ENCODE data around the gene KRT17.
A peak's percentile ranks its signal among the peaks of the same experiment; 100 is the strongest.
"Not testable (repeated sequence)": the region's sequence is repeated elsewhere in the genome, so short reads cannot be mapped to it uniquely, and the experiment has no call there.

KRT17 gene

DNA sequence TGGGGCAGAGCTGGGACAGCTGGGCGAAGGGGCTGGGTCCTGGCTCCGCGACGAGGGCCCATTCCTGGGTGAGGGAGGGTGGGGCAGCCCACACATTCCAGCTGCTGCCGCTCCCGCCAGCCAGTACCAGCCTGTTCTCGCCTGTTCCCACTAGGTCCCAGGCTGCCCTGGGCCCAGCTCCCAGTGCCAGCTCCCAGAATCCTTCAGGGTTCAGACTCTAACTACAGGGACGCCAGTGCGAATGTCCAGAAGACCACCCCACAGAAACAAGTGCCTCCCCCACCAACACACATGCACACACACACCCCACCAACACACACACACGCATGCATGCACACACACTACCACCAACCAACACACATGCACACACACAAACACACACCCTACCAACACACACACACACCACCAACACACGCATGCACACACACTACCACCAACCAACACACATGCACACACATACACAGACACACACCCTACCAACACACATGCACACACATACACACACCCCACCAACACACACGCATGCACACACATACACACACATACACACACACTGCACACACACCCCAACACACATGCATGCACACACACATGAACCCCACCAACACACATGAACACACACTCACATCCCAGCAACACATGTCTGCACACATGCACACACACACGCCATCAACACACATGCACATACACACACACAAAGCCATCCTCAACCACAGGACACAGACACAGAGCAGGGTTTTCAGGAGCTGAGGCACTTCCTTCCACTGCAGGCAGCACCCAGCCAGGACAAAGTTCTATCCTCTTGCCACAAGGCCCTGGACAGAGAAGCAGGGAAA lies 27.5 kb upstream of the KRT17 start:
- H3K9me3 ChIP-seq (replicated peaks; ENCODE audit: low read length): no peaks in the 10 kb centered on the region
- no peak overlapping the region for H3K4me3 ChIP-seq (ENCODE audit: low read length)
- H3K27me3 ChIP-seq (ENCODE audit: control insufficient read depth, insufficient read depth, low read length): no peaks in the 10 kb centered on the region
- H3K36me3 ChIP-seq (ENCODE audit: insufficient read depth, low read length): no peaks in the 10 kb centered on the region
- H3K4me2 ChIP-seq (ENCODE audit: low read length): peak overlapping the region; percentile 39
- H3K4me1 ChIP-seq (ENCODE audit: control insufficient read depth, insufficient read depth, low read length): peaks cover 21% of the 10 kb centered on the region
- H3K9ac ChIP-seq (ENCODE audit: low read depth, low read length): peak overlapping the region; percentile 70

- no peaks in the 10 kb centered on the region for H3K36me3 ChIP-seq (ENCODE audit: insufficient read depth, low read length)
- peak overlapping the region; percentile 39 for H3K4me2 ChIP-seq (ENCODE audit: low read length)
- H3K27me3 ChIP-seq (ENCODE audit: control insufficient read depth, insufficient read depth, low read length): no peaks in the 10 kb centered on the region
- H3K4me3 ChIP-seq (ENCODE audit: low read length): no peak overlapping the region
- H3K4me1 ChIP-seq (ENCODE audit: control insufficient read depth, insufficient read depth, low read length): peaks cover 22% of the 10 kb centered on the region
- H3K9ac ChIP-seq (ENCODE audit: low read depth, low read length): peak overlapping the region; percentile 70
- no peaks in the 10 kb centered on the region for H3K9me3 ChIP-seq (replicated peaks; ENCODE audit: low read length)
These were observed 26.6 kb upstream of the KRT17 start for GRCh38 chr17:41650794-41651624.

DNA sequence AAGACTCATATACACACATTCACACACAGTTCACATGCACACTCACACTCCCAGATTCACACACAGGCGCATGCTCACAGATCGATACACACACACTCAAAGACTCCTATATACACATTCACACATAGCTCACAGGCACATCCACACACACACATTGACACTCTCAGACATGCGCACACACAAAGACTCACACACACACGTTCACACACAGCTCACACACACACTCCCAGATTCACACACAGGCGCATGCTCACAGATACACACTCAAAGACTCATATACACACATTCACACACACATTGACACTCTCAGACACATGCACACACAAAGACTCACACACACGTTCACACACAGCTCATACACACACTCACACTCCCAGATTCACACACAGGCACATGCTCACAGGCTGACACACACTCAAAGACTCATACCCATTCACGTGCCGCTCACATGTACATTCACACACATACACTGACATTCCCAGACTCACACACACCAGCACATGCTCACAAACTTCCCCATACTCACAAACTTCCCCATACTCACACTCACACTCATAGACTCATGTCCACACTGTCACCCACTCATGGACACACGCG lies 25.6 kb upstream of the KRT17 start:
- Histone ChIP-seq H3K4me1 (ENCODE audit: control insufficient read depth, insufficient read depth, low read length) (peaks cover 29% of the 10 kb centered on the region), H3K9ac (ENCODE audit: low read depth, low read length) (no peak overlapping the region), H3K9me3 (replicated peaks; ENCODE audit: low read length) (no peaks in the 10 kb centered on the region)

DNA sequence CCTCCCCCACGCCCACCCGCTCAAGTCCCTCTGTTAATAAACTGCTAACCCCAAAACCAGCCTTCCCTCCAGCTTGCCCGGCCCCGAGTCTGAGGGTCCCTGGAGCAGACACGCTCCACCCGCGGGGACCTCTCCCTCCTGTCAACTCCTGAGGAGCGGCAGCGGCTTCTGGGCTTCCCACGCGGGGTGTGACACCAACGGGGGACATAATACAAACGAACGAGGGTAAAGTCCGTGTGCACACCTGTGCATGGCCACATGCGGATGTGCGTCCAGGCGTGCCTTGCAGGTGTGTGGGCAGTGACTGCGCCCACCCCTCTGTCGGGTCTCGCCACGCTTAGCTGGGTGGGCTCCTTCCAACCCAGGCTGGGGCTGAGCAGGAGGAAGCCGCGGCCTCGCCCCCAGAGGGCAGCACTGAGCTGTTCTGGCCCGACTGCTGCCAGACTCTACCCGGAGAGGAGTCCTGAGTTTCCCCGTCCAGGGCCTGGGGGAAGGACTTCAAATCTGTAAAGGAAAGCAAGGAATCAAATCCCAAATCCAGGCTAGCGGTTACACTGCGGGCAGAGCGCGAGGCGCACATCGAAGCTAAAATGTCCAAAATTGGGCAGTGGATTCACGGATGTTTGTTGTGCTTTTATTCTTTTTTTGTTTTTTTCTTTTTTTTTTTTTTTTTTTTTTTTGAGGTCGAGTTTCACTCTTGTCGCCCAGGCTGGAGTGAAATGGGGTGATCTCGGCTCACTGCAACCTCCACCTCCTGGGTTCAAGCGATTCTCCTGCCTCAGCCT lies 24.2 kb upstream of the KRT17 start:
- H3K4me2 ChIP-seq (ENCODE audit: low read length): peak overlapping the region; percentile 91
- peaks cover 29% of the 10 kb centered on the region for H3K4me1 ChIP-seq (ENCODE audit: control insufficient read depth, insufficient read depth, low read length)
- peak overlapping the region; percentile 67 for H3K4me3 ChIP-seq (ENCODE audit: low read length)
- H3K9me3 ChIP-seq (replicated peaks; ENCODE audit: low read length): no peaks in the 10 kb centered on the region
- no peaks in the 10 kb centered on the region for H3K27me3 ChIP-seq (ENCODE audit: control insufficient read depth, insufficient read depth, low read length)
- no peaks in the 10 kb centered on the region for H3K36me3 ChIP-seq (ENCODE audit: insufficient read depth, low read length)
- H3K9ac ChIP-seq (ENCODE audit: low read depth, low read length): peak overlapping the region; percentile 78

More for the DNA sequence above, 25.6 kb upstream of the KRT17 start:
- H3K36me3 ChIP-seq (ENCODE audit: insufficient read depth, low read length): no peaks in the 10 kb centered on the region
- H3K4me3 ChIP-seq (ENCODE audit: low read length): no peak overlapping the region
- no peaks in the 10 kb centered on the region for H3K27me3 ChIP-seq (ENCODE audit: control insufficient read depth, insufficient read depth, low read length)
- no peak overlapping the region for H3K4me2 ChIP-seq (ENCODE audit: low read length)

GRCh38 chr17:41647940-41648410 lies 23.6 kb upstream of the KRT17 start:
- H3K9me3 ChIP-seq (replicated peaks; ENCODE audit: low read length): no peaks in the 10 kb centered on the region
- H3K27me3 ChIP-seq (ENCODE audit: control insufficient read depth, insufficient read depth, low read length): no peaks in the 10 kb centered on the region
- no peaks in the 10 kb centered on the region for H3K36me3 ChIP-seq (ENCODE audit: insufficient read depth, low read length)
- peaks cover 29% of the 10 kb centered on the region for H3K4me1 ChIP-seq (ENCODE audit: control insufficient read depth, insufficient read depth, low read length)
- peak overlapping the region; percentile 78 for H3K9ac ChIP-seq (ENCODE audit: low read depth, low read length)
- peak overlapping the region; percentile 91 for H3K4me2 ChIP-seq (ENCODE audit: low read length)
- H3K4me3 ChIP-seq (ENCODE audit: low read length): peak overlapping the region; percentile 67

- Histone ChIP-seq H3K36me3 (ENCODE audit: insufficient read depth, low read length) (no peaks in the 10 kb centered on the region), H3K4me2 (ENCODE audit: low read length) (peak overlapping the region; percentile 91), H3K4me1 (ENCODE audit: control insufficient read depth, insufficient read depth, low read length) (peaks cover 29% of the 10 kb centered on the region), H3K9ac (ENCODE audit: low read depth, low read length) (no peak overlapping the region), H3K9me3 (replicated peaks; ENCODE audit: low read length) (no peaks in the 10 kb centered on the region), H3K4me3 (ENCODE audit: low read length) (no peak overlapping the region), H3K27me3 (ENCODE audit: control insufficient read depth, insufficient read depth, low read length) (no peaks in the 10 kb centered on the region)
These were observed 22.9 kb upstream of the KRT17 start for GRCh38 chr17:41647038-41647813.

DNA sequence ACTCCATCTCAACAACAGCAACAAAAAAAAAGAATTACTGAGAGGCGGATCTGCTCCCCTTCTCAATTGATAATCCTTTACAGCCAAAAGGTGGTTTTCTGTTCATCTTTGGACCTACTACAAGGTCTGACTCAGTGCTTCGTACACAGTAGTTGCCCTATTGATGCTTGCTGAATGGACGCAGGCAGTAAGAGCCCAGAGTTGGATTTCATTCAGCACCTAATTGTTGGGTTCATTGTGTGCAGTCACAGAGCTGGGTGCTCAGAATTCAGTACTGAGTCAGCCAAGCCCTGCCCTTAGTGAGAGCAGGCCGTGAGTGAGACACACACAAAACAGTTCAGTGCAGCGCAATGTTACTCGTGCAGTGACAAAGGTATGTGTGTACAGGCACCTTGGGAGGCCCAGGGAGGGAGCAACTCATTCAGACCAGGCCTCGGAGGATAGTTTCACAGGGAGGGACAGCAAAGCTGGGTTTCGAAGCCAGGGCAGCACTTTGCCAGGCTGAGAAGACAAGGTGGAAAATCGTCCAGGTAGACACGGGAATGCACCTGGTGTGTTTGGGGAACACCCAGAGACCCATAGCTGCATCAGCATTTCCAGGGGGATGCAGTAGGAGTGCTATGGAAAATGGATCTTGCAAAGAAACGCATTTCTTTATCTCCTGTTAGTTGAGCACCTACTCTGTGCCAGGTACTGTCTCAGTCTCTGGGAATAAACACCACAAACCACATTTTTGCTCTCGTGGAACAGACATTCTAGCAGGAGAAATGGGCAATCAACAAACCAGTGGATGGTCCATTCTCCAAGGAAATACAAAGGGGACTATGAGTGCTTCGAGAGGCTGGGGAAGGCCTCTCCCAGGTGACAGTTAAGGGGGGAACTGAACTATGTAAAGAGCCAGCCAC lies 18.1 kb upstream of the KRT17 start:
- no peaks in the 10 kb centered on the region for H3K9me3 ChIP-seq (replicated peaks; ENCODE audit: low read length)
- H3K4me1 ChIP-seq (ENCODE audit: control insufficient read depth, insufficient read depth, low read length): peaks cover 8% of the 10 kb centered on the region
- no peaks in the 10 kb centered on the region for H3K36me3 ChIP-seq (ENCODE audit: insufficient read depth, low read length)
- H3K4me3 ChIP-seq (ENCODE audit: low read length): no peak overlapping the region
- no peaks in the 10 kb centered on the region for H3K27me3 ChIP-seq (ENCODE audit: control insufficient read depth, insufficient read depth, low read length)
- no peak overlapping the region for H3K4me2 ChIP-seq (ENCODE audit: low read length)
- H3K9ac ChIP-seq (ENCODE audit: low read depth, low read length): no peak overlapping the region

- H3K9ac ChIP-seq (ENCODE audit: low read depth, low read length); H3K36me3 ChIP-seq (ENCODE audit: insufficient read depth, low read length); H3K27me3 ChIP-seq (ENCODE audit: control insufficient read depth, insufficient read depth, low read length); H3K4me2 ChIP-seq (ENCODE audit: low read length); H3K4me3 ChIP-seq (ENCODE audit: low read length); H3K4me1 ChIP-seq (ENCODE audit: control insufficient read depth, insufficient read depth, low read length); H3K9me3 ChIP-seq (replicated peaks; ENCODE audit: low read length): not testable (repeated sequence)
These were observed 16.2 kb upstream of the KRT17 start for GRCh38 chr17:41640596-41640995.

- Histone ChIP-seq H3K4me2 (ENCODE audit: low read length) (no peak overlapping the region), H3K9me3 (replicated peaks; ENCODE audit: low read length) (no peaks in the 10 kb centered on the region), H3K36me3 (ENCODE audit: insufficient read depth, low read length) (no peaks in the 10 kb centered on the region), H3K9ac (ENCODE audit: low read depth, low read length) (no peak overlapping the region), H3K27me3 (ENCODE audit: control insufficient read depth, insufficient read depth, low read length) (peaks cover 3% of the 10 kb centered on the region), H3K4me3 (ENCODE audit: low read length) (no peak overlapping the region), H3K4me1 (ENCODE audit: control insufficient read depth, insufficient read depth, low read length) (peaks cover 7% of the 10 kb centered on the region)
These were observed 15.4 kb upstream of the KRT17 start for GRCh38 chr17:41639492-41640473.
